OCI-LY1 (cell line): Measurements from ENCODE around the gene CMTM5.

Source experiments
- H2AFZ ChIP-seq: fragments of 200-600 bp; sonication (generic), shearing (Covaris generic); 2 replicates; pipeline ENCODE4 v1.6.0; 2014; ENCODE audit warnings: antibody characterized with exemption, mild to moderate bottlenecking, low read length
- H3F3A ChIP-seq: fragments of 200-600 bp; sonication (generic), shearing (Covaris generic); 2 replicates; pipeline ENCODE4 v1.6.0; 2014; ENCODE audit warnings: mild to moderate bottlenecking, antibody characterized with exemption, low read length, moderate library complexity; ENCODE audit not compliant: insufficient read depth
- H3K27ac ChIP-seq: fragments of 200-600 bp; sonication (generic); 2 replicates; pipeline ENCODE4 v1.5.1; 2014; ENCODE audit warnings: low read length, mixed run types, mild to moderate bottlenecking, low read depth; ENCODE audit not compliant: poor library complexity, severe bottlenecking
- H3K27me3 ChIP-seq: fragments of 200-600 bp; sonication (generic); 2 replicates; pipeline ENCODE4 v1.6.0; 2014; ENCODE audit warnings: antibody characterized with exemption, mild to moderate bottlenecking, low read length, moderate library complexity; ENCODE audit not compliant: insufficient read depth
- H3K36me3 ChIP-seq: fragments of 200-600 bp; sonication (generic); 2 replicates; pipeline ENCODE4 v1.6.1; 2014; ENCODE audit warnings: mild to moderate bottlenecking, antibody characterized with exemption, low read length, moderate library complexity, mixed read lengths; ENCODE audit not compliant: insufficient read depth
- H3K4me1 ChIP-seq: fragments of 200-600 bp; sonication (generic); 2 replicates; pipeline ENCODE4 v1.5.1; 2014; ENCODE audit warnings: mild to moderate bottlenecking, low read length, moderate library complexity; ENCODE audit not compliant: insufficient read depth, severe bottlenecking
- H3K4me2 ChIP-seq: fragments of 200-600 bp; sonication (generic), shearing (Covaris generic); 2 replicates; pipeline ENCODE4 v1.6.1; 2014; ENCODE audit warnings: low read length
- H3K4me3 ChIP-seq: fragments of 200-600 bp; sonication (generic); 2 replicates; pipeline ENCODE4 v1.5.1; 2014; ENCODE audit warnings: low read length, low read depth, mild to moderate bottlenecking, mixed read lengths; ENCODE audit not compliant: poor library complexity, severe bottlenecking
- H3K79me2 ChIP-seq: fragments of 200-600 bp; shearing (Covaris generic); 2 replicates; pipeline ENCODE4 v1.6.1; 2016; ENCODE audit warnings: mixed run types, low read length, mixed read lengths; ENCODE audit not compliant: insufficient read depth
- H3K9ac ChIP-seq: fragments of 200-600 bp; sonication (generic), shearing (Covaris generic); 2 replicates; pipeline ENCODE4 v1.6.1; 2014; ENCODE audit warnings: mild to moderate bottlenecking, low read length, mixed read lengths
- H3K9me2 ChIP-seq: fragments of 200-600 bp; sonication (generic), shearing (Covaris generic); 2 replicates; pipeline ENCODE4 v1.6.1; 2014; ENCODE audit warnings: low read depth, mild to moderate bottlenecking, low read length, mixed read lengths
- H3K9me3 ChIP-seq: fragments of 200-600 bp; shearing (Covaris generic); 2 replicates; pipeline ENCODE4 v1.6.1; 2014; ENCODE audit warnings: low read length, mixed read lengths
- H4K20me1 ChIP-seq: fragments of 200-600 bp; sonication (generic), shearing (Covaris generic); 2 replicates; pipeline ENCODE4 v1.6.0; 2016; ENCODE audit warnings: mild to moderate bottlenecking, low read length; ENCODE audit not compliant: insufficient read depth
- EZH2 ChIP-seq: fragments of 200-600 bp; sonication (generic), shearing (Covaris generic); IDR thresholded peaks from 2 replicates; pipeline ENCODE4 v1.8.0; 2017; ENCODE audit warnings: borderline replicate concordance, mixed run types, mild to moderate bottlenecking, antibody characterized with exemption, low read length, moderate library complexity, mixed read lengths
- TF ChIP-seq, protein P1 (sequence below): fragments of 200-600 bp; sonication (generic), shearing (Covaris generic); IDR thresholded peaks from 2 replicates; pipeline ENCODE4 v1.5.1; 2017; ENCODE audit warnings: mild to moderate bottlenecking, antibody characterized with exemption, low read length, moderate library complexity, mixed read lengths

Gene CMTM5

DNA sequence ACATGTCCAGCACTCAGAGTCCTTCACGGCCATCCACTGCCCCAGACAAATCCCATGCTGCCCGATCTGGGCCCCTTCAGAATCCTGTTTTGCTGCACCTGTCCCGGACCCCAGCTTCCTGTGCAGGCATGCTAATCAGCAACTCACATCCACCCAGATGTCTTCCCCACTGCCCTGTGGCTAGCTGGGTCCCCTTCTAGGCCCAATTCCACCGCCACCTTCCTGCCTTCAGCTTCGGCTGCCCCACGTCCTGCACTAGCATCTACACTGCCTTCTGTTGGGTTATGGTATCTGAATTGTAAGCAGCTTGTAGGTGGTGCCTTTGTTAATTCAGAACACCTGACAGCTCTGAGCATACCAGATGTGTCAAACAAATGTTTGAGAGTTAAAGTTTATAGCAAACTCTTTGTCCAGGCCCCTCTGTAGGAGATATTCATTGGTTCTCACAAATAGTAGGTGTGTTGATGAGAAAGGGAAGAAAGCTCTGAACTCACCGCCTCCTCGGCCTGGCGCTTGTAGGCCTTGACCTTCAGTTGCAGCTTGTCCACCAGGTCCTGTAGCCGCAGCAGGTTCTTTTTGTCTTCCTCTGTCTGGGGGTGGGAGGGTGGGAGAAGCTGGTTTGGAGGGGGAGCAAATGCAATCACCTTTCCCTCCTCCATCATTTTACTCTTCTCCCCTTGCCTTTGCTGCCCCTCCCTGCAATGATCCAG lies 6.0 kb downstream of the CMTM5 start:
- H3K4me1 ChIP-seq: no peaks in the 10 kb centered on the region
- H3F3A ChIP-seq: no peaks in the 10 kb centered on the region
- no peak overlapping the region for H3K9ac ChIP-seq
- no peaks in the 10 kb centered on the region for H3K79me2 ChIP-seq
- H3K4me3 ChIP-seq: no peak overlapping the region
- no peak overlapping the region for H3K27ac ChIP-seq
- no peaks in the 10 kb centered on the region for H3K9me3 ChIP-seq
- peaks cover 7% of the 10 kb centered on the region; the same call in 1 of the 2 replicates for H3K27me3 ChIP-seq
- TF ChIP-seq, protein P1, sequence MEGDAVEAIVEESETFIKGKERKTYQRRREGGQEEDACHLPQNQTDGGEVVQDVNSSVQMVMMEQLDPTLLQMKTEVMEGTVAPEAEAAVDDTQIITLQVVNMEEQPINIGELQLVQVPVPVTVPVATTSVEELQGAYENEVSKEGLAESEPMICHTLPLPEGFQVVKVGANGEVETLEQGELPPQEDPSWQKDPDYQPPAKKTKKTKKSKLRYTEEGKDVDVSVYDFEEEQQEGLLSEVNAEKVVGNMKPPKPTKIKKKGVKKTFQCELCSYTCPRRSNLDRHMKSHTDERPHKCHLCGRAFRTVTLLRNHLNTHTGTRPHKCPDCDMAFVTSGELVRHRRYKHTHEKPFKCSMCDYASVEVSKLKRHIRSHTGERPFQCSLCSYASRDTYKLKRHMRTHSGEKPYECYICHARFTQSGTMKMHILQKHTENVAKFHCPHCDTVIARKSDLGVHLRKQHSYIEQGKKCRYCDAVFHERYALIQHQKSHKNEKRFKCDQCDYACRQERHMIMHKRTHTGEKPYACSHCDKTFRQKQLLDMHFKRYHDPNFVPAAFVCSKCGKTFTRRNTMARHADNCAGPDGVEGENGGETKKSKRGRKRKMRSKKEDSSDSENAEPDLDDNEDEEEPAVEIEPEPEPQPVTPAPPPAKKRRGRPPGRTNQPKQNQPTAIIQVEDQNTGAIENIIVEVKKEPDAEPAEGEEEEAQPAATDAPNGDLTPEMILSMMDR: no peak
- no peak for TF ChIP-seq EZH2
- no peak overlapping the region for H2AFZ ChIP-seq
- H3K36me3 ChIP-seq: no peaks in the 10 kb centered on the region
- H3K4me2 ChIP-seq: no peak overlapping the region
- no peaks in the 10 kb centered on the region for H4K20me1 ChIP-seq
- no peaks in the 10 kb centered on the region for H3K9me2 ChIP-seq

GRCh38 chr14:23384364-23385080 lies 7.7 kb downstream of the CMTM5 start:
- Histone ChIP-seq H3K27ac (no peak overlapping the region), H3K4me1 (no peaks in the 10 kb centered on the region)
- TF ChIP-seq, protein P1: no peak
- no peak for TF ChIP-seq EZH2

DNA sequence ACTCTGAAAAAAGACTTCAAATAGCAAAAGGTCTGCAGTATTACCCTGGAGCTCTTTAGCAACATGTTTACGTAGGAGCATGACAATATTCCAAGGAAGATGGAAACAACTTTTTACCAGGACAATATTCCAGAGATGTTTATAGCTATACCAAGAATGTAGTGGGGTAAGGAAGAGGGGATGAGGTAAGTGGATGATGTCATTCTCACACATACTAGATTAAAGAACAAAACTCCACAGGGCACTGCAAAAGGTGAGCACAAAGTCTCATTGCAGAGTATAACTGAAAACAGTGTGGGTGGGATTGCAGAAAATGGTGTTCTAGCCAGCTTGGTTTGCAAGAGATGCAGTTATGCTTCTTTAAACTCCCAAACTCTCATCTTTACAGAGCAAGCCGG lies 8.4 kb downstream of the CMTM5 start:
- Histone ChIP-seq H3K27ac (no peak overlapping the region), H3K4me1 (no peaks in the 10 kb centered on the region)

More at GRCh38 chr14:23384364-23385080, 7.7 kb downstream of the CMTM5 start:
- no peak overlapping the region for H3K9ac ChIP-seq
- no peak overlapping the region for H2AFZ ChIP-seq
- no peaks in the 10 kb centered on the region for H3K9me2 ChIP-seq
- no peaks in the 10 kb centered on the region for H3K9me3 ChIP-seq
- no peaks in the 10 kb centered on the region for H3K79me2 ChIP-seq
- peaks cover 7% of the 10 kb centered on the region; the same call in 1 of the 2 replicates for H3K27me3 ChIP-seq
- H3K4me2 ChIP-seq: no peak overlapping the region
- H3K4me3 ChIP-seq: no peak overlapping the region
- no peaks in the 10 kb centered on the region for H4K20me1 ChIP-seq
- no peaks in the 10 kb centered on the region for H3F3A ChIP-seq
- H3K36me3 ChIP-seq: no peaks in the 10 kb centered on the region

More for the DNA sequence above, 8.4 kb downstream of the CMTM5 start:
- H3K79me2 ChIP-seq: no peaks in the 10 kb centered on the region
- no peak overlapping the region for H3K4me3 ChIP-seq
- no peak overlapping the region for H3K9ac ChIP-seq
- no peaks in the 10 kb centered on the region for H3K36me3 ChIP-seq
- no peaks in the 10 kb centered on the region for H4K20me1 ChIP-seq
- no peaks in the 10 kb centered on the region for H3F3A ChIP-seq
- H3K9me3 ChIP-seq: no peaks in the 10 kb centered on the region
- H3K4me2 ChIP-seq: no peak overlapping the region
- H3K9me2 ChIP-seq: no peaks in the 10 kb centered on the region
- no peak overlapping the region for H2AFZ ChIP-seq
- TF ChIP-seq EZH2: no peak
- TF ChIP-seq, protein P1: no peak
- H3K27me3 ChIP-seq: peaks cover 7% of the 10 kb centered on the region; the same call in 1 of the 2 replicates
